ENCODE results near the gene MAGI1.
A peak's percentile ranks its signal among the peaks of the same experiment; 100 is the strongest.
"Not testable (repeated sequence)": the region's sequence is repeated elsewhere in the genome, so short reads cannot be mapped to it uniquely, and the experiment has no call there.

Gene MAGI1

DNA sequence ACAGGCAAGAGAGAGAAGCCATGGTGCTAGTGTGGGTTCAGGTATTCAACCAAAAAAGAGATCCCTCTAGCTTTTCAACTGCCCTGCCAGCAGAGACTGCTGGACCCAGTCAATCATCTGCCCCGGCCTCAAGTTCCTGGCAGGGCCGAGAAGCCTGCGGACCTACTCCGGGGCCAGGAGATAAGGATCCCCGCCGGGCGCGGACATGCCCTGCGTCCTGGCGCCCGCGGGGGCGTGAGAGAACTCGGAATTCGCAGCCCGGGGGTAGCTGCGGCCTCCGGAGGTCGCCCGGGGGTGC is 821 bp upstream of the MAGI1 start:
- DNase-seq (ENCODE audit: low spot score): peak; percentile 43

DNA sequence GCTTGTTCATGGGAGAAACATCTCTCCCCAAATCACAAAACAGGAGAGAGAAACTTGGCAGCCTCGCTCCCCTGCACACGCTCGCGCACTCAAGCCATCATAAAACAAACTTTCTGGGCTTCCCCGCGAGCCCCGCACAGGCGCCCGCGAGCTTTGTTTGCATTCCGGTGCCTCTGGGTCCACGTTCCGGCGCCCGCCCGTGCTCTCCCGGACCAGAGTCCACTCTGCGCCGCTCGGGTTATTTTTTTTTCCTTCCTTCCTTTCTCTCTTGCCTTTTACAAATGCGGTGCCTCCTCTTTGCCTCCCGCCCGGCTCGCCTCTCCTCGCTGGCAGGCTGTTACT is 363 bp downstream of the MAGI1 start:
- no peak for DNase-seq (ENCODE audit: low spot score)

DNA sequence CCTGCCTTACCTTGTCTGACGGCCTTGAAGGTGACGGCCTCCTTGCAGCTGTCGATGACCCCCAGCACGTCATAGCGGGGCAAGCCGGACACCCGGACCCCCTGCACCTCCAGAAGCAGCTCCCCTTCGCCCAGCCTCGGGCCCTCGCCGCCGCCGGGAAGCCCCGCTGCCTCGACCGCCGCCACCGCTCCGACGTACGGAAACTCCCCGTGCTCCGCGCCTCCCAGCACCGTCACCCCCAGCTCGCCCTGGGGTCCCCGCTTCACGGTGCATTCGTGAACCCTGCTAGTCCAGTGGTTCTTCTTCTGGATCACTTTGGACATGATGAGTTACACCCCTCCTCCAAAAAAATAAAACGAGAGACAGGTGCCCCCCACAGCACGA is 740 bp downstream of the MAGI1 start:
- DNase-seq (ENCODE audit: low spot score): peak; percentile 19

DNA sequence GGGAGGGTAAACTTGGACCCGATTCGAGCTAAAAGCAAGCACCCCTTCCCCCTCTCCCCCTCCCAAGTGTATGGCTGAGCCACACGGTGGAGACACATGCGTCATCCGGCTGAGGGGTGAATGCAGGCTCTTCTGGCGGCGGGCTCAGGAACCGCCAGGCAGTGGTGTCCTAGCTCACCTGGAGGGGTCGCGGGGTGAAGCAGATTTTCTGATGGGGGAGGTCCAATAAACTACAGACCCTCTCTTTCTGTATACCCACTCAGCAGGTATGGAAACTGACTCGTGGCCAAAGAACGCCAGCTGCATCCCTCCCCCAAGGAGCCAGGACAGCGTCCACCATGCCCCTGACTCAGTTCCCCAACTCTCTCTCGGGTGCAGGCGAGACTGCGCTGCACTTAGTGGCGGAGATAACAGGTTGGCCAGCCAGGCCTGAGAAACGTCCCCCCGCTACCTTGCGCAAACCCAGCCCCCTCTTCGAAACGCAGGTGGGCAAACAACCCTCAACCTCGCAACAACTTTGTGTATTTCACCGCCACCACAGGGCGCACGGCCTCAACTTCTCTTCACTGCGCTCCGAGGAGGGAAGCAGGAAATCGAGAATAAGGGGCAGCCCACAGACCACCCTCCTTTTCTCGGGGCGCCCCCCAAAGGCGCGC is 1.3 kb downstream of the MAGI1 start:
- peak; percentile 63 for DNase-seq (ENCODE audit: low spot score)

DNA sequence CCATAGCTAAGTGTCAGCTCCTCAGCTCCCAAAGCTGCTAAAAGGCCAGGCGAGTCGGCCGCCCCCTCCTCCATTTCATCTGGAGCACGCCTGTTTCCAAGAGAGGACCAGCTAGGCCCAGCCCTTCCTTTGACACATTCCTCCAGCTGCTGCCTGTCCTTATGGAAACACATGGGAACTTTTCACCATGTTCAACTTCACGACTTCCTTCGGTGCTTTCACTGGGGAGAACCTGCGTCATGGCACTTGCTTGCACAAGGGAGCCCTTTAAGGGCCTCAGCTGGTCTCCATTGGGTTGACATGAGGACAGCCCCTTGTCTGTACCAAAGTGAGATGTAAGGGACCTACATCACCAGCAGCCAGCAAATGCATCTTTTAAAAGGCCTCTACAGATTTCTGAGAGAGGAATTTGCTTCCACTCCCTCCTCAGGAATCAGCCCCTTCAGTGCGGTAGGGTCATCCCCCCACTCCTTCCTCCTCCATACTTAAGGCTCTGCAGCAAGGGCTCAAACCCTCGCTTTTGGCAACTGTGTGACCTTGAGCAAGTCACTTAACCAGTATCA is 2.1 kb downstream of the MAGI1 start:
- peak; percentile 18 for DNase-seq (ENCODE audit: low spot score)

DNA sequence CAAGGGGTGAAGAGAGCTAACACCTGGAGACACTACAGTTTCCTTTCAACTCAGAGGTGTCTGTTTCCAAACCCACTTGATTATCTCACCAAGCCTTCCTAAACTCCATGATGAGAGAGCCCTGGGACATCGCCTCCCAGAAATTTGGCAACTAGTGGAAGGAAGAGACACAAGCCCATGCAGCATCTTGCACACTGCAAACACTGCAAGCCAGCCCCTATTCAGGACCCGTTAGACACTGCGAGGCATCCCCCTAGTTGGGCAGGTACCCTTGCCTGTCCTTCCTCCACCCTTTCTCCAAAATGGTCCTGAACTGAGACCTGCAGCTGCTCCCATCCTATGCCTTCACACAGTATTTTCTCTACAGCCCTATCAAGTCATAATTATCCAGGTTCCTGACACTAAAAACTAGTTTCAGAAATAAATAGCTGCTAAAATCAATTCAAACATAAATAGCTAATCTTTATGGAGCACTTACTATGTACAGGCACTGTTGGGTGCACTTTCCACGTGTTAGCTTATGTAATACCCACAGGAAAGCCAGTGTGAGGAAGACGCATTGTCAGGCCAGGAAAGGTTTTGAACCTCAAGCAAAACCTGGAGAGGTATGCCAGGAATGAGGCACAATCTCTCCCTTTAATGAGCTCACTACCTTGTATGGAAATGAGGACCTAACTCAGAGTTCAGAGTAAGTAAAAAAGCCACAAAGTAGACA is 2.8 kb downstream of the MAGI1 start:
- DNase-seq (ENCODE audit: low spot score): no peak

DNA sequence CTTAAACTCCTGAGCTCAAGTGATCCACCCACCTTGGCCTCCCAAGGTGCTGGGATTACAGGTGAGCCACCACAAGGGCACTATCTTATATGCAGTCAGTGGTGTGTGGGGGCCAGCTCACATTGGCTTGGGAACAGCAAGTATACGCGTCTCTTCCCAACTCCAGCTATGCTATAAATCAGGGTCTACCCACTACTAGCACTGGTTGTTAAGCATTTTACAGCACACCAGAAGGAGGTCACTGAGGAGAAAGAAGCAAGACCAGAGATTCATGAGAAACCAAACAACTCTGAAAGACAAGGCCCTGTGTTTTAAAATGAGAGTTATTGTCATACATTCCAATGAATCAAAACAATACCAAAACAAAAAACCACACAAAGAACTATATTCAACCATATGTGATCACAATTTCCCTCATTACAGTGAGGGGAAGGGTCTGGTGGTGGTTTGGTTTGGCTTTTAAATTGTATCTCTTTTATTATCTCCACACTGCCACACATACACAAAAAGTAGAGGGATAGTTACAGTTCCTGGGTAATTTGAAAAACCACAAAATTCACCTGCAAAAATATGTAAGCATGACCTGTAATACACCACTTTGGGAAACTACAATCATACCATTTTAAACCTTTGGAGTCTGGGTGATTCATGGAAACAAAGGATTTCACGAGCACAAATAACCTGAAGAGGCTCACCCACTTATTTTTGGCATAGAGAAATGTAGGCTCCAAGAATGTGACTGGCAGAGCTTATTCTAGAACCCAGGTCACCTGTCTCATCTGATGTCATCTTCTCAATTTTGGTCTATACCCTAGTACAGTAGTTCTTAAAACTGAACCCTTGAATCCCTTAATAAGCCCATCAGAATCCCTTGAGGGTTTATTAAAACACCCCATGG is 5.2 kb downstream of the MAGI1 start:
- no peak for DNase-seq (ENCODE audit: low spot score)

DNA sequence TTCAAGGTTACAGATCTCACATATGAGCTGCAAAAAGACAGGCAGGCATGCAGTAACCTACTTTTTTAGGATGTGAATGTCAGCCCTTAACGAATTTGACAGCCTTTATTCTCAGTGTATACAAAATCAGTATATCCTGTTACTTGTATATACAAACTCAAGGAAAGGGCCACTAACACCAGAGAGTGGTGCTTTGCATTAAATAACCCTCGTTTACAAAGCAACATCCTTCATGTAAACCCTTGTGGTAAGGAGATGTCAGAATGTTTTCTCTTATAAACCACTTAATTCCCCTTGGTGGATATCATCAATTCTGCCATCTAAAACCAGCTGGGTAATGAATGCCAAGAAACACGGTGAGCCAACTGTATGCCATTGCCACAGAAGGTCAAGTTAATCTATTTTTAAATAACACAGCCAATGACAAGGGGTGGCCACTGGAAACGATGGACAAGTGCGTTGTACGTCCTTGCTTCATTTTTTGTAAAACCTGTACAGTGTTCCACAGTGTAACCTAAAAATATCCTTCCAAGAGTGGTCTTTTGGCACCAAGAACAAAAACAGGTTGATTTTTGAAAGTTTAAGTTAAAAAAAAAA is 7.5 kb downstream of the MAGI1 start:
- no peak for DNase-seq (ENCODE audit: low spot score)

DNA sequence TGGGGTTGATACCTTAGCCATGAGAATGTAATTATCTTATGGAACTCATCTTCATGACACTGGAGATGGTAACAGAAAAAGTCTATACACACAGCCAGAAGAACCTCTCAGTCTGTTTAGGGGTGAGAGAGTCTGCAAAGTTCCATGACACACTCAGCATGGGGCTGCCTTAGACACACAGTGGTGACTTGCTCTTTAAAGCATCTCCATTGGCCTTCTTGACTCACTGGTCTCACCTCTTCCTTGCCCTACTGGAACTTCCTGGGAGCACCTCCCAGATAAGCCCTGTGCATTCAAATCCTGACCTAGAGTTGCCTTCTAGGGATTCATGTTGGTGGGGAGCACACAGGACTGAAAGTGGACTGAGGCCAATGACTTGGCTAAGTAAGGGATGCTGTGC is 9.3 kb downstream of the MAGI1 start:
- peak; percentile 18 for DNase-seq (ENCODE audit: low spot score)

DNA sequence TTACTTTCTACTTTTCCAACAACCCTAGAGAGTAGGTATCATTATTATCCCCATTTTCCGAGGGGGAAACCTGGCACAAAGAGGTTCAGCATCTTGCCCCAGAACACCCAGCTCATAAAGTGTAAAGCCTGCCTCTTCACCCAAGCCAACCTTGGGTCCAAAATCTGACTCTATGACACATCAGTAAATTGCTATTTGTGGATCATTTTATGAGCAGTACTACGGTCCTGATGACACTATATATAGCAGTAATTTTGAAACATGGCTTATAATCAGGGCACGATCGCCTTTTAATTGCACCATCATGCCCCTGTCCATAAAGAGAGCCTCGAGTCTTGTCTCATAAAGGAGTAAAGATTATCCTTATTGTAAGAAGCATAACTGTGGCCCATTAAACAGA is 9.7 kb downstream of the MAGI1 start:
- DNase-seq (ENCODE audit: low spot score): no peak

DNA sequence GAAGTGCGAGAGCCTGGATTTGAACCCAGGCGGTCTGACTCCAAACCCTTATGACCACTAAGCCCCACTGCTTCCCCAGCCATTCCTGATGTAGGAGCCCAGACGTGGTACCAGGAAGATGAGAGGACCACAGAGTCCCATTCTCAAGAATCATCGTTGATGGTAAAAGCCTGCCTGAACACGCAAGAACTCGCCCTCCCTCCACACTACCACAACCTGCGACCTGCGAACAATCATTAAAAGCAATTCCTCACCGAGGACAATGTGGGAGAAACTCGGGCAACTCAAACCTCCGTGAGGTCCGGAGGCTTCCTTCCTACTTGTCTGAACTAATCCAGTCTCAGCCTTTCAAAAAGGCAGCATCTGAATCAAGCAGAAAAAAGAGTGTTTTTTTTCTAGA is 10.3 kb downstream of the MAGI1 start:
- DNase-seq (ENCODE audit: low spot score): no peak

DNA sequence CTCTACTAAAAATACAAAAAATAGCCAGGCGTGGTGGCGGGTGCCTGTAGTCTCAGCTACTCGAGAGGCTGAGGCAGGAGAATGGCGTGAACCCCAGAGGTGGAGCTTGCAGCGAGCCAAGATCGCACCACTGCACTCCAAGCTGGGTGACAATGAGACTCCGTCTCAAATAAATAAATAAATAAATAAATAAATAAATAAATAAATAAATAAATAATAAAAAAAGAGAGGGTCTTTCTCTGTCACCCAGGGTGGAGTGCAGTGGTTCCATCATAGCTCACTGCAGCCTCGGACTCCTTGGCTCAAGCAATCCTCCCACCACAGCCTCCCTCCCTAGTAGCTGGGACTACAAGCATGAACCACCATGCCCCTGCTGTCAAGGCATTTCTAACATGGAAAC is 11.6 kb downstream of the MAGI1 start:
- DNase-seq (ENCODE audit: low spot score): not testable (repeated sequence)

DNA sequence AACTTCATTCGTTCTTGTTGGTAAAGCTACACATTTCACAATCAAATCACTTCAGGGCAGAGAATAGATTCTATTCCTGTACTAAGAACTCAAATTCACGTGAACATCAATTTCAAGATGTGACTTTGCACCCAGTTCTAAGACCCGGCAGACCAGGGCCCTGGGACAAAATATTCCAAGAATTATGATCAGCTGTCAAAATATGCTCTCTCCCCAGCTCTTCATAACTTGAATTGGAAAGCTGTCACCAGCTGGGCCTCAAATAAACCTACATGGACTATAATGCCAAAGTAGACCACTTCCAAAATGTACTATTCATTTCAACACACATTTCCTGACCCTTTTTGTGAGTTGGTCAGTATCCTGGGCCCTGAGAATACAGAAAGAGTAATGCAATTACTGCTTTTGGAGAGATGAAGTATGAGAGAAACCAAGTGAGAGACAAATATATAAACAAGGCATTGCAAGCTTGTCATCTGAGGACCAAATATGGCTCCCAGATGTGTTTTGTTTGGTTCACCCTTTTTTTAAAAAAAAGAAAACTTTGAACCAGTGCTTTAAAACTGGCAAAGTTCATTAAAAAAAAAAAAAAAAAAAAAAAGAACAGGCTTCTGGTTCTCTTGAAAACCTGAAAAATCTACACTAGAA is 14.9 kb downstream of the MAGI1 start:
- DNase-seq (ENCODE audit: low spot score): no peak

DNA sequence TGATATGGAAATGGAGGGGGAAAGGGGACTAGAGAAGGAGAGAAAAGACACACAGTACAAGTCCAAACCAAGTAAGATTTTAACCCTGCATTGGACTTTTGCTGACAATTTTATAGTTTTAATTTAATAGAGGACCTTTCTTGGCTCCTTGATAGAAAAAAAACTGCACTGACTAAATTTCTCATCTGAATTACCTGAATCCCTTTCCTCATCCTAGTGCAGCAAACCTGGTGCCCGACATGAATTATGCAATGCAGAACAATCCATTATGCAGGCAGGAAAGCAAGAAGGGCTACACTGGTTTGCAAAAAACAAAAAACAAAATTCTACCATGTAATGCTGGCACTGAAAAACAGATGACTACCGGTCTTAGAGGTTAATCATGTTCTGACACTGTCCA is 15.5 kb downstream of the MAGI1 start:
- no peak for DNase-seq (ENCODE audit: low spot score)

DNA sequence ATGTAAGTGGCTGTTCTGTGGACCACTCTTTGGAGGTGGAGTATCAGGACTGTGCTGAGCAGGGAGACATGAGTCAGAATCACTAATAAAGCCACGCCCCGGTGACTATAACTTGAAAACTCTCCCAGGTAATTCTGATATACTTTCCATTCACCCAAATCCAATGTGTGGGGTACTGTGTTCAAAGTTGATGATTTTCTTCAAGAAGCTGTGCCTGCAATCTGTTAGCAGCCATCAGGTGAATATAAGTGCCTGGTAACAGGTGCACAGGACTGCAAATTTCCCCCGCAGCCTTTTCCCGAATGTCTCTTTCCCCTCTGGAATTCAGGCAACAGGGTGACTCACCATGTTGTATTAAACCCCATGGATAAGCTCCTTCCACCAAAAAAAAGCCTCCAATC is 17.0 kb downstream of the MAGI1 start:
- DNase-seq (ENCODE audit: low spot score): no peak

DNA sequence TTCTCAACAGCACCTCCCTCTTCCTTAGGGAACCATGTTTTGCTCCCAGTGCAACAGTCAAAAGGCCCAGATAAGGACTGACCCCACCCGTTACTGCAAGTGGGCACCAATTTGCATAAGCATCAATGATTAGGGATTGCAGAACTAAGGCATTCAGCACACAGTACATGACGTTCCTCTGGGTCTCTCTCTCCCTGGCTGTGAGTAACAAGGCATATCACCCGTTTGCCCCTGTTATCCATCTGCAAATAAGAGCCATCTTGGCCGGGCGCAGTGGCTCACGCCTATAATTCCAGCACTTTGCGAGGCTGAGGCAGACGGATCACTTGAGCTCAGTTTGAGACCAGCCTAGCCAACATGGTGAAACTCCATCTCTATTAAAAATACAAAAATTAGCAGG is 18.8 kb downstream of the MAGI1 start:
- DNase-seq (ENCODE audit: low spot score): no peak

DNA sequence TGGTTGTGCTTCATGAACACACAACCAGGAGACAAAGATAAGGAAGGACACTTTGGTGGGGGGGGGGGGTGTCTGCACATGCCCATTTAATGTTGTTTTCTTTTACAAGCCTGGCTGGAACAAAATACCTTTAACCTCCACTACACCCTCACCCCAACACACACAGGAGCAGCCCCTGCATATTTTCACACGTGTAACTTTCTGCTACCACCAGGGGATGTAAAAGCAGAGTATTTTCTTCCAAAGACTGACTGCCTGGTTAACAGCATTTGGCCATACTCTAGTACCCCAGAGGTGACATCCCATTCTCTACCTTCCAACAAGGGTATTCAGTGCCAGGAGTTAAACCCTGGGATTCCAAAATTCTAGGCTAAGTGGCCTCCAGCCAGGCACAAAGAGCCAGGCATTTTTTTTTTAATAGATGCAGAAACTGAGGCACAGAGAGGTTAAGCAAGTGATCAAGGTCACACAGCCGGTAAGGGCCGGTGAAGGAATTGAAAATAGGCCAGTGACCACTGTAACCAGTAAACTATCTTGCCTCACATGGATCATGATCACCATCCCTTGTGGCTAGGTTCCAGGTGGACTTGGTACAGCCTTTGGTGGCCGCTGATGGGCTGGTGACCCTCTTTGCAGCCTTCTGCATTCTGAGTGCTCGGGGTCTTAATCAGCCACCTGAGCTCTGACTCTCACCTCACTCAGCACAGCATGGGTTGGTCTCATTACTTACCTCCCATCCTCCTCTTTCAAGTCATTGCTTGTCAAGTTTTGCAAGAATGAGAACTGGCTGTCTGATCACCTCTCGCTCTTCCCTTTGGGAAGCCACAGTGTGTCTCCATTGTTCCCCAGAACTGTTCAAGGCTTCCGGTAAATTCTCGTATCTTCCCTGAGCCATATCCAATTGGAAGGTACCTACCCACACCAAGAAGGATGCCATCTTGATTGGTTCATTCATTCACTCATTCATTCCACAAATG is 20.4 kb downstream of the MAGI1 start:
- no peak for DNase-seq (ENCODE audit: low spot score)

DNA sequence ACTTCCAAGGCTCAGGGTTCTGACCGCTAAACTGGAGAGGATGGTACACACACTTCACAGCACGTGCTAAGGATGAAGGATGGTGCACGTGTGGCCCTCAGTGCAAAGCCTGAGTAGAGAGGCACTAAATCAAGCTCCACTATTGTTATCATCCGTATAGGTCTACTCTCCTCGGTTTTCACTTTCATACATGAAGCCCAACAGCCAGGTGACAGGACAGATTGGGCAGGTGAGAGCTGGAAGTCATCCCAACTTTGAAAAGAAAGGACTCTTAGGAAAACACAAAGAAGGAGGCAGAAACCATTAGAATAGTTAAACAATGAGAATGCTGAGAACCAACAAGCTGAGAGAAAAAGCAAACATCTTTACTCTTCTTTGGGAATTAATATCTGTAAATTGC is 21.1 kb downstream of the MAGI1 start:
- no peak for DNase-seq (ENCODE audit: low spot score)

DNA sequence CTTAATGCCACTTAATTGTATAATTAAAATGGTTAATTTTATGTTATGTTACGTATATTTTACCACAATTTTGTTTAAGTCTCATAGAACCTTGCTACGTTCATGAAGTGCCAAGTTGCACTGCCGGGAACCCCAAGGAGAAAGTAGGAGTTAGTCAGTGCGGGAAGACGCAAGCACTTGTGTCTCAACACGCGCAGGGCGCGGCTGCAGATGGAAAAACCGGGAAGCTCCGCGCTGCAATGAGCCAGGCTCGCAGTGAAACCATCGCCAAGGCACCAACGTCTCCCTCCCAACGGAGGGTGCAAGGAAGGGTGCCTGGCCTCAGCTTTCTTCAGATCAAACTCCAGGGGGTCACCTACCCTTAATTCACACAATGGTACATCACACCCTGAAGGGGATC is 21.6 kb downstream of the MAGI1 start:
- DNase-seq (ENCODE audit: low spot score): no peak

DNA sequence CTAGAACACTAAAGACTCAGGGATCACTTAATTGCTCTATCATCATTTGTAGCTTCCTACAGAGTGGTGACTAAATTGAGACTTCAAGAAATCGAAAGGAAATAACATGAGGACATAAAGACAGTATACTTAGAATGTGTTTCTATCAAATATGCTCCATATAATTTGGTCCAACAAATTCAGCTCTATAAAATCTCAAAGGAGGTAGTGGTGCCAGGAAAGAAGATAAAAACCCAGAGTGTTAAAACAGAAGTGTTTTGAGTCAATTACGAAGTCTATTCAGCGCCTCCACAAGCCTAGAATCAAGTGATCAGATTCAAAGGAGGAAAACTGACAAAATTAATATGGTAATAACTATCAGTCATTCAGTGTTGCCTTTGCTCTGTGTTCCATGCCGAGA is 22.9 kb downstream of the MAGI1 start:
- no peak for DNase-seq (ENCODE audit: low spot score)

DNA sequence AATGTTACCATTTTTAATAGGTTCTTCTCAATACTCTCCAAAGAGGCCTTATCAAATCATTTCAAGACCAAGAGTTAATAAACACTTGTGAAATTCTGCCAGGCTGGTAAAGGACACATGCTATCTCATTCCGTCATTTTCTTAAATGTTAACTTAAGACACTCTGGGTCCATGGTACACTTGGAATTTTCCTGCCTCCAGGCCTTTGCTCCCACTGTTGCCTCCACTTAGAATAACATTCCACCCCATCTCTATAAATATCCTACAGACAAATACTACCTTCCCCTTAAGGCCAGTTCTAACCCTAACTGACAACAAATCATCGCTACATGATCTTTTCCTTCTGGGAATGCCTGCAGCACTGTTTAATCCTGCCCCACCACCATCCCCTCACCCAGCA is 24.1 kb downstream of the MAGI1 start:
- peak; percentile 14 for DNase-seq (ENCODE audit: low spot score)

Data from hepatic stellate cell (primary cell).